GM12892 (cell line): Measurements from ENCODE around the gene DDHD1.

Experiments
- POLR2A ChIP-seq: IDR thresholded peaks from 2 replicates; pipeline ENCODE4 v1.6.1; 2011; ENCODE audit warnings: low read depth, low read length, control low read depth
- TAF1 ChIP-seq: IDR thresholded peaks from 2 replicates; pipeline ENCODE4 v1.6.1; 2011; ENCODE audit warnings: low read depth, mild to moderate bottlenecking, control low read depth, low read length, borderline replicate concordance

DNA sequence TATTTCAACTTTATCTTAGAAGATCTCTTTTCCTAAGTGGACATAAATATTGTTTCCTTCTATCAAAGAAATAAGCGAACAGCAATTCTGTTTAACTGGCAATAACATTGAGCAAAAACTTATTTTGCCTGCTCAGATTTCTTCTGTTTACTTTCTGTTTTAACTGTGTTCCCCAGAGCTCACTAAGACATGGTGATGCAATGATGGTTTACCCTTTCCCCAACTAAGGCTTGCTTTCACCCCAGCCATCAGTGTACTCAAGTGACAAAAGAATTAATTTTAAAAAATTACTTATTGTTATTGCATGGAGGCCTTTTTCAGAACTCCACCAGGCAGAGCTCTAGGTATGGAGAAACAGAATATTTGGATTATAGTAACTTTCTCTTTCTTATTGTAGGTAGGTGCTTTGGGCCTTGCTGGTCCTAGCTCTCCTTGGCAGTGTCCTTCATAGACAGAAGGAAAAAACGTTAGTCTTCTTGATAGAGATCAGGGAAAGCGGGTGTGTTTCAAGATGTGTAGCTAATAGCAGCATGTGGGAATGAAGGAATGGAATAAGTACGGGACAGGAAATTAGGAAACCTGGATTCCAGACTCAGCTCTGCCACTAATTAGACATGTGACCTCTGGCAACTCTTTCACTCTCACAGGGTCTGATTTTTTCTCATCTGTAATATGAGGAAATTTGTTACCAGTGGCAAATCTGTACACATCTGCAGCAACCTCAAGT lies 14.6 kb upstream of the DDHD1 start:
- TF ChIP-seq POLR2A (no peak), TAF1 (no peak)
